Esophagus (tissue), 2 donors: ENCODE results near the gene ZNF579. TPM values are rescaled to one million over a fixed set of nuclear protein-coding genes. Genes with fewer than 3 reads are reported as not detected.
"Not testable (repeated sequence)": the region's sequence is repeated elsewhere in the genome, so short reads cannot be mapped to it uniquely, and the experiment has no call there.

Experiments
- H3K27ac ChIP-seq, 2 donors: one replicate each; pipeline ENCODE4 v1.5.1; 2013; ENCODE audit warnings: low read depth in 2 of 2, mild to moderate bottlenecking in 2 of 2, inconsistent platforms in 1 of 2, low read length in 1 of 2, moderate library complexity in 1 of 2
- H3K27me3 ChIP-seq, 2 donors: one replicate each; pipeline ENCODE4 v1.6.1; 2013; ENCODE audit warnings: low read length in 2 of 2, control low read depth in 1 of 2, mild to moderate bottlenecking in 1 of 2; ENCODE audit not compliant: insufficient read depth in 2 of 2, control insufficient read depth in 1 of 2
- H3K36me3 ChIP-seq, 2 donors: one replicate each; pipeline ENCODE4 v1.6.1; 2013; ENCODE audit warnings: low read length in 1 of 2; ENCODE audit not compliant: control insufficient read depth in 2 of 2, insufficient read depth in 2 of 2
- H3K4me1 ChIP-seq, 2 donors: one replicate each; pipeline ENCODE4 v1.6.1; 2013; ENCODE audit warnings: low read length in 1 of 2; ENCODE audit not compliant: control insufficient read depth in 2 of 2, insufficient read depth in 2 of 2
- H3K4me3 ChIP-seq, 2 donors: one replicate each; pipeline ENCODE4 v1.5.1; 2013; ENCODE audit warnings: low read length in 2 of 2, mild to moderate bottlenecking in 2 of 2, low read depth in 1 of 2, moderate library complexity in 1 of 2
- H3K9me3 ChIP-seq, 2 donors: one replicate each; pipeline ENCODE4 v1.6.1; 2013; ENCODE audit warnings: mild to moderate bottlenecking in 2 of 2, low read depth in 1 of 2, low read length in 1 of 2, moderate library complexity in 1 of 2; ENCODE audit not compliant: control insufficient read depth in 2 of 2, insufficient read depth in 1 of 2
- WGBS, 2 donors: extraction: QIAGEN DNeasy Blood & Tissue Kit; methylation state at CpG; one replicate each; pipeline ENCODE4 v1.1.7; 2013; 5-methylcytosine and 5-hydroxymethylcytosine counted together
- polyA plus RNA-seq, 2 donors: library from polyadenylated mRNA; stranded (reverse); fragments of 200-250 nt; gene quantifications; one replicate each; pipeline ENCODE4 v1.2.3, GENCODE V29; 2013
- donor health status: healthy with polysubstance abuse.
- donor health status: Bipolar disorder and iron deficiency.

ZNF579 gene
- polyA plus RNA-seq, 2 donors = 3.4 to 4.4 TPM

DNA sequence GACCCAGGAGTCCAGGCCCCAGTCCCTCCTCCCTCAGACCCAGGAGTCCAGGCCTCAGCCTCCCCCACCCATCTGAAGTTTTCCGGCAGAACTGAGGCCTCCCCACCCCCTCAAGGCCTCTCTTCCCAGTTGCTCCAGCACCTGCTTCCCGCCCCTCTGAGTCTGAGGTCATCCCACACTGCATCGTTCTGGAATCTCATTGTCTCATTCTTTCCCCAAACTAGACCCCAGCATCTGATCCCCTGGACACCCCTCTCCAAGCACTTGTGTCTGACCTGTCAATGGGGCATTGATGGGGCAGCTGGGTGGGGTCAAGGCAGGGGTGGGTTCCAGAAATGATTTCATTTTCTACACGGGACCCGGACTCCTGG lies 42.9 kb downstream of the ZNF579 start:
- H3K4me3 ChIP-seq = no peak overlapping the region
- H3K4me1 ChIP-seq = no peaks in the 10 kb centered on the region
- H3K27me3 ChIP-seq = no peaks in the 10 kb centered on the region
- H3K27ac ChIP-seq = no peak overlapping the region
- no peaks in the 10 kb centered on the region for H3K36me3 ChIP-seq
- no peaks in the 10 kb centered on the region for H3K9me3 ChIP-seq
- WGBS, 2 donors = 59 to 73% methylated on average over 5 of the region's 5 CpGs

DNA sequence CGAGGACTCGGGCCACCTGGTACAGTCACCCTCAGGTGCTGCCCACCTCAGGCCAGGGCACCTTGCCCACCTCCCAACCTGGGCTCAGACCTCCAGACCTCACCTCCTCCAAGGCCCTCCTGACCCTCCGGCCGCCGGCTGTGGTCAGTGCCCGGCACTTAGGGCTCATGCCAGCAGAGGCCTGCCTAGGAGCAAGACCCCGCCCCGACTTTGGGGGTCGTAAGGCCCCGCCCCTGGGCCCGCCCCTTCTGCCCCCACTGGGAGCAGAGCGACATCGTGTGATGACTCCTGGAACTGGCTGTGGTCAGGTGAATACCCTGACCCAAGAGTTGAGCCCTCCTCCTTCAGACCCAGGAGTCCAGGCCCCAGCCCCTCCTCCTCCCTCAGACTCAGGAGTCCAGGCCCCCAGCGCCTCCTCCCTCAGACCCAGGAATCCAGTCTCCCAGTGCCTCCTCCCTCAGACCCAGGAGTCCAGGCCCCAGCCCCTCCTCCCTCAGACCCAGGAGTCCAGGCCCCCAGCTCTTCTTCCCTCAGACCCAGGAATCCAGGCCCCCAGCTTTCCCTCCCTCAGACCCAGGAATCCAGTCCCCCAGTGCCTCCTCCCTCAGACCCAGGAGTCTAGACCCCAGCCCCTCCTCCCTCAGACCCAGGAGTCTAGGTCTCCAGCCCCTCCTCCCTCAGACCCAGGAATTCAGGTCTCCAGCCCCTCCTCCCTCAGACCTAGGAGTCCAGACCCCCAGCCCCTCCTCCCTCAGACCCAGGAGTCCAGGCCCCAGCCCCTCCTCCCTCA lies 43.5 kb downstream of the ZNF579 start, which contains the start of gene SBK2:
Gene SBK2, minus strand, starts transcription at position 183 of the 790 bp plus-strand sequence. CDS start 839 bp downstream, outside the sequence.
- H3K4me3 ChIP-seq = no peak within 1 kb of the TSS
- H3K4me1 ChIP-seq = no peaks in the 10 kb centered on the region
- H3K36me3 ChIP-seq = no peaks in the 10 kb centered on the region
- WGBS, 2 donors = 31 to 36% methylated on average over 14 of the region's 14 CpGs
- no peaks in the 10 kb centered on the region for H3K27me3 ChIP-seq
- H3K27ac ChIP-seq = no peak within 1 kb of the TSS
- H3K9me3 ChIP-seq = no peaks in the 10 kb centered on the region

- no peak overlapping the region for H3K27ac ChIP-seq
- no peaks in the 10 kb centered on the region for H3K9me3 ChIP-seq
- no peaks in the 10 kb centered on the region for H3K27me3 ChIP-seq
- no peaks in the 10 kb centered on the region for H3K4me1 ChIP-seq
- H3K4me3 ChIP-seq = no peak overlapping the region
- H3K36me3 ChIP-seq = no peaks in the 10 kb centered on the region
- 84 to 88% methylated on average over 11 of the region's 11 CpGs for WGBS, 2 donors
These were observed 44.3 kb downstream of the ZNF579 start for GRCh38 chr19:55536366-55536765.

GRCh38 chr19:55535965-55536350 lies 44.7 kb downstream of the ZNF579 start:
- WGBS, 2 donors = 89% methylated on average over 22 of the region's 22 CpGs

GRCh38 chr19:55535173-55535964 lies 45.3 kb downstream of the ZNF579 start:
- Histone ChIP-seq H3K36me3 (no peaks in the 10 kb centered on the region), H3K4me3 (no peak overlapping the region), H3K4me1 (no peaks in the 10 kb centered on the region), H3K9me3 (peaks cover 0 to 2% of the 10 kb centered on the region in 2 donors), H3K27me3 (no peaks in the 10 kb centered on the region), H3K27ac (no peak overlapping the region)
- 74 to 79% methylated on average over 12 of the region's 12 CpGs for WGBS, 2 donors

More at GRCh38 chr19:55535965-55536350, 44.7 kb downstream of the ZNF579 start:
- no peaks in the 10 kb centered on the region for H3K36me3 ChIP-seq
- peaks cover 0 to 2% of the 10 kb centered on the region in 2 donors for H3K9me3 ChIP-seq
- no peaks in the 10 kb centered on the region for H3K27me3 ChIP-seq
- no peak overlapping the region for H3K27ac ChIP-seq
- H3K4me3 ChIP-seq = no peak overlapping the region
- H3K4me1 ChIP-seq = no peaks in the 10 kb centered on the region

DNA sequence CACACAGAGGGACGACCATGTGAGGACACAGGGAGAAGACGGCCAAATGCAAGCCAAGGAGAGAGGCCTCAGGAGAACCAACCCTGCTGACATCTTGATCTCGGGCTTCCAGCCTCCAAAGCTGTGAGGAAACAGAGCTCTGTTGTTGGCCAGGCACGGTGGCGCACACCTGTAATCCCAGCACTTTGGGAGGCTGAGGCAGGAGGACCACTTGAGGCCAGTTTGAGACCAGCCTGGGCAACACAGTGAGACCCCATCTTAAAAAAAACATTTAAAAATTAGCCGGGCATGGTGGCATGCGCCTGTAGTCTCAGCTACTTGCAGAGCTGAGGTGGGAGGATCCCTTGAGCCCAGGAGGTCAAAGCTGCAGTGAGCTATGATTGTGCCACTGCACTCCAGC lies 46.4 kb downstream of the ZNF579 start:
- H3K27me3 ChIP-seq, H3K9me3 ChIP-seq, H3K27ac ChIP-seq, H3K36me3 ChIP-seq, H3K4me1 ChIP-seq, H3K4me3 ChIP-seq: not testable (repeated sequence)
- 89 to 90% methylated on average over 7 of the region's 7 CpGs for WGBS, 2 donors

- Histone ChIP-seq H3K4me1 (peaks cover 0 to 5% of the 10 kb centered on the region in 2 donors), H3K27ac (no peak overlapping the region), H3K36me3 (no peaks in the 10 kb centered on the region), H3K27me3 (no peaks in the 10 kb centered on the region), H3K4me3 (no peak overlapping the region), H3K9me3 (peaks cover 0 to 2% of the 10 kb centered on the region in 2 donors)
- 89 to 92% methylated on average over 22 to 26 of the region's 26 CpGs for WGBS, 2 donors
These were observed 49.7 kb downstream of the ZNF579 start for GRCh38 chr19:55530996-55531395.

DNA sequence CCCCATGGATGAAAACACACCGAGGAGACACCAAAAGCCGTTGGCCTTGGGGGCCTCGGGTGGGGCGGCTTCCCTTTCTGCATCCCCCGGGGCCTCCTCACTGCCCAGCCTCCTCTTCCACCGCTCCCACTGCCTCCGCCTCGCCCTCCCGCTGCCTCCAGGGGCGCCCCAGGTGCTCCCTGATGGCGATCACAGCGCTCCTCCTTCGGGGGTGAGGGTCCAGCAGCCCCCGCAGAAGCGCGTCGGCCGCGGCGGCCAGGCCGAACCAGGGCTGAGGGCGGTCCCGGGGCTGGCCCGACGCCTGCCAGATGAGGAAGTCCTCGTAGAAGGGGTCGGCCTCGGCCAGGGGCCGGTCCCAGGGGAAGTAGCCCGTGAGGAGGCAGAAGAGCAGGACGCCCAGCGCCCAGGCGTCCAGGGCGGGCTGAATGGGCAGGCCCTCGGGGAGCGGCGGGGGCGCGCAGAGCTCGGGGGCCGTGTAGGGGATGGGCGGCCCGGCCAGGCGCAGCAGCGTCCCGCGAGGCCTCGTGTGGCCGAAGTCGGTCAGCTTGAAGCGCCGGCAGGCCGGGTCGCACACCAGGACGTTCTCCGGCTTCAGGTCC lies 50.9 kb downstream of the ZNF579 start:
- H3K27ac ChIP-seq = no peak overlapping the region
- H3K36me3 ChIP-seq = no peaks in the 10 kb centered on the region
- H3K9me3 ChIP-seq = peaks cover 0 to 2% of the 10 kb centered on the region in 2 donors
- H3K4me1 ChIP-seq = peaks cover 0 to 8% of the 10 kb centered on the region in 2 donors
- H3K27me3 ChIP-seq = no peaks in the 10 kb centered on the region
- 89 to 92% methylated on average over 30 to 56 of the region's 56 CpGs for WGBS, 2 donors
- H3K4me3 ChIP-seq = no peak overlapping the region

- Histone ChIP-seq H3K27ac (no peak overlapping the region), H3K27me3 (no peaks in the 10 kb centered on the region), H3K4me1 (peaks cover 0 to 8% of the 10 kb centered on the region in 2 donors), H3K4me3 (no peak overlapping the region), H3K36me3 (no peaks in the 10 kb centered on the region), H3K9me3 (peaks cover 0 to 2% of the 10 kb centered on the region in 2 donors)
- WGBS, 2 donors = 30 to 35% methylated on average over 15 of the region's 15 CpGs
These were observed 52.4 kb downstream of the ZNF579 start for GRCh38 chr19:55528030-55528803.
